ENCODE measurements around the gene CFAP77.
A peak's percentile ranks its signal among the peaks of the same experiment; 100 is the strongest.

Gene CFAP77

DNA sequence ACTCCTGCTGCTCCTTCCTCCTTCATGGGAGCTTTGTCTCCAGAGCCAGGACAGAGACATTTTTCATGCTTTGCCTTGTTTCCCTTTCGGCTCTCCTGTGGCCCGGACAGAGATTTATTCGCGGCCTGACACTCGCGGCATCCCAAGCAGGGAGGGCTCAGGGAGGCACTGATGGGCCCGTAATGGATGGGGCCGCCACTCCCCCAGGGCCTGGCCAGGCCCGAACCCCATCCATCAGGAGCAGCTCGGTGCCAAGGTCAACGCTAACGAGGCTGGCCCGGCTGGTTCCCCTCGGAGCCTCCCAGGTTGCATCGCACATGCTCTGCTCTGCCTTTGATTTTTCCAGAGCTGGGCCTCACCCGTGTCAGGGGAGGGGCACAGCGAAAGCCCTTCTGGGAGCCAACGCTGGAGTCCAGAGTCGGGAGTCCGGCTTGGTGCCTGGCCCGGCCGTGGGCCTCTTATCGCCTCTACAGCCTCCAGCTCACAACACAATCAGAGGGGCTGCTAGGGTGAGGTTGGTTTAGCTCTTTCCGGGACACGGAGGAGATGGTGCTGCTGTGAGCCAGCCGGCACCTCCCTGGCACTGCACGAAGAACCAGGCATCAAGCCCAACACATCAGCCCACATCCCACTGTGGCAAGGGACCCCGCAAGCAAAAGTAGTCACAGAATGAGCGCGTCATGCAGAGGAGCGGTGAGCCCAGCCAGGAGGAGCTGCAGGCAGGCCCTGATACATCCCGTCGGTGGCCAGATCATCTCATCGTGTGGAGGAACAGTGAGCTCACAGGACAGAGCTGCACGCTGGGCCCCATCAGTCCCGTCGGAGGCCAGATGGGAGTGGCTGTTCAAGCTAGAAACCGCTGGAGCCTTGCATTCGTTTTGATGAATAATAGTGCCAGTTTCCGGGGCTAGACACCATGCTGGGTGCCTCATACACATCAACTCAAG is 100.2 kb downstream of the CFAP77 start:
- no peak overlapping the region for H3K4me3 ChIP-seq (replicated peaks; ENCODE audit: low read depth, low read length)
- DNase-seq (ENCODE audit: low read depth): peak; percentile 8
- TF ChIP-seq CTCF (IDR thresholded peaks at IDR 0.05; ENCODE audit: low read length, missing control alignments): no peak

GRCh38 chr9:132511191-132511999 is 101.4 kb downstream of the CFAP77 start:
- TF ChIP-seq CTCF (IDR thresholded peaks at IDR 0.05; ENCODE audit: low read length, missing control alignments): no peak
- H3K4me3 ChIP-seq (replicated peaks; ENCODE audit: low read depth, low read length): no peak overlapping the region
- DNase-seq (ENCODE audit: low read depth): no peak

DNA sequence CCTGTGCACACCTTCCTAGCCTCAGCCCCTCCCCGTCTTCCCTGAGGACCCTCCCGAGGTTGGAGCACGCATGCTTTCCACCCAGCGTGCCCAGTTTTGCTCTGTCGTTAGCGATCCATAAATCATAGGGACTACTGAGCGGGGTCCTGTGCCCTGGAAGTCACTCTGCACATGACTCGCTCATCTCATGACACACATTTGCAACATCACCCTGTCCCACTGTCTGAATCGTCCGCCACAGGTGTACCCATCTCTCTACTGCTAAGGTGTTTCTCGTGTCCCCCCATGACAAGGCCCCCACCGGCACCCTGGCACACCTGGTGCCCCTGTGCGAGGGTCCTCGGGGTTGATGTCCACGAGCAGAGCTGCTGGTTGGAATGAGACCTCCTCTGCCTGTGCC is 103.4 kb downstream of the CFAP77 start:
- no peak for DNase-seq (ENCODE audit: low read depth)
- no peak for TF ChIP-seq CTCF (IDR thresholded peaks at IDR 0.05; ENCODE audit: low read length, missing control alignments)
- no peak overlapping the region for H3K4me3 ChIP-seq (replicated peaks; ENCODE audit: low read depth, low read length)

GRCh38 chr9:132514011-132514744 is 104.2 kb downstream of the CFAP77 start:
- H3K4me3 ChIP-seq (replicated peaks; ENCODE audit: low read depth, low read length): no peak overlapping the region
- no peak for TF ChIP-seq CTCF (IDR thresholded peaks at IDR 0.05; ENCODE audit: low read length, missing control alignments)
- no peak for DNase-seq (ENCODE audit: low read depth)

DNA sequence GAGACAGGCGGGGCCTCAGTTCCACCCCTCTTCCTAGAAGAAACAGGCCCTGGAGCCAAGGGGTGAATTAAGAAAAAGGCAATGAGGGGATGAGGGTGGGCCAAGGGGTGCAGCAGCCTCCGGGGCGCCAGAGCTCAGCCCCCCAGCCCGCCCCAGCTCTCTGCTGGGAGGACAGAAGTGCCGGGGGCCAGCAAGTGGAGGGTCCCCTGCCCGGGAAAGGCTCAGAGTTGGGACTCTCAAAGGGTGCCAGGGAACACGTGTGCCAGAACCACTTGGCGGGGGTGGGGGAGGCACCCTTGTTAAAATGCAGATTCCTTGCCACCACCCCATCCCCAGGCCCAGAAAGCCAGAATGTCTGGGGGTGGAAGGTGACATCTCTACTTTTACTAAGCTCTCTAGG is 104.8 kb downstream of the CFAP77 start:
- no peak for TF ChIP-seq CTCF (IDR thresholded peaks at IDR 0.05; ENCODE audit: low read length, missing control alignments)
- DNase-seq (ENCODE audit: low read depth): no peak
- no peak overlapping the region for H3K4me3 ChIP-seq (replicated peaks; ENCODE audit: low read depth, low read length)

- no peak for DNase-seq (ENCODE audit: low read depth)
- TF ChIP-seq CTCF (IDR thresholded peaks at IDR 0.05; ENCODE audit: low read length, missing control alignments): no peak
- no peak overlapping the region for H3K4me3 ChIP-seq (replicated peaks; ENCODE audit: low read depth, low read length)
Measured at GRCh38 chr9:132516301-132516700, 106.3 kb downstream of the CFAP77 start.
